Endothelial cell of umbilical vein (primary cell): ENCODE measurements around the gene STAB2. TPM values are rescaled to one million over a fixed set of nuclear protein-coding genes. Genes with fewer than 3 reads are reported as not detected.

Experiments
- BruUV-seq: library from RNA; stranded (reverse); fragments of 400-500 nt; replicated peaks from 2 replicates; lab custom pipeline; 2021; lab: Mats Ljungman, UMichigan
- CTCF ChIA-PET: fragments of 300-600, 350-600 bp; sonication (Branson Sonifier 250); formaldehyde crosslinking; loops from one replicate; lab custom pipeline; 2021; ENCODE audit warnings: antibody characterized with exemption, inconsistent platforms; lab: Charles Lee
- POLR2A ChIA-PET: fragments of 300-600, 350-600 bp; sonication (Branson Sonifier 250); formaldehyde crosslinking; loops from one replicate; lab custom pipeline; 2021; ENCODE audit warnings: antibody characterized with exemption, inconsistent platforms; lab: Charles Lee
- DNase-seq: peaks from one replicate; pipeline ENCODE4 v3.0.0-alpha.2; 2011; ENCODE audit warnings: low read depth, low spot score
- FAIRE-seq: peaks from 2 replicates; lab custom pipeline; 2011; peaks lifted over from hg19 to GRCh38; lab: Jason Lieb, UNC
- H2AFZ ChIP-seq: 2 replicates; pipeline ENCODE4 v1.6.0; 2012; ENCODE audit warnings: low read depth, low read length, control low read depth, inconsistent platforms
- H3K27ac ChIP-seq: 2 replicates; pipeline ENCODE4 v1.5.1; 2011; ENCODE audit warnings: low read depth, mild to moderate bottlenecking, control low read depth, low read length, moderate library complexity; ENCODE audit not compliant: insufficient read depth
- H3K27me3 ChIP-seq, 2 experiments: 2 replicates each; pipeline versions ENCODE4 v1.6.0 to v1.6.1; 2011; ENCODE audit warnings: low read length in 2 of 2, mixed read lengths in 1 of 2; ENCODE audit not compliant: control insufficient read depth in 2 of 2, insufficient read depth in 2 of 2
- H3K36me3 ChIP-seq, 2 experiments: 2 replicates in 1 of 2; 3 replicates in 1 of 2; pipeline ENCODE4 v1.5.1; 2011; ENCODE audit warnings: low read length in 2 of 2, mild to moderate bottlenecking in 1 of 2, moderate library complexity in 1 of 2; ENCODE audit not compliant: control insufficient read depth in 2 of 2, insufficient read depth in 2 of 2; ENCODE audit errors: extremely low read depth in 1 of 2
- H3K4me1 ChIP-seq: 3 replicates; pipeline ENCODE4 v1.5.1; 2011; ENCODE audit warnings: mild to moderate bottlenecking, low read length; ENCODE audit not compliant: control insufficient read depth, insufficient read depth; ENCODE audit errors: extremely low read depth
- H3K4me2 ChIP-seq: 2 replicates; pipeline ENCODE4 v1.6.1; 2011; ENCODE audit warnings: low read length, control low read depth, mixed read lengths; ENCODE audit not compliant: insufficient read depth
- H3K4me3 ChIP-seq, 3 experiments: fragments of 200-600 bp in 1 of 3; sonication (generic), shearing (Covaris generic) in 1 of 3; replicated peaks in 1 of 3; 2 replicates each; pipeline ENCODE4 v1.5.1; 2011 to 2016; ENCODE audit warnings: control low read depth in 3 of 3, low read length in 3 of 3, mild to moderate bottlenecking in 2 of 3, inconsistent platforms in 1 of 3, low read depth in 1 of 3, moderate library complexity in 1 of 3; ENCODE audit not compliant: insufficient read depth in 1 of 3
- H3K79me2 ChIP-seq: 2 replicates; pipeline ENCODE4 v1.6.0; 2012; ENCODE audit warnings: low read length, inconsistent platforms; ENCODE audit not compliant: control insufficient read depth, insufficient read depth
- H3K9ac ChIP-seq: replicated peaks from 2 replicates; pipeline ENCODE3; 2011; ENCODE audit warnings: low read length, control low read depth; ENCODE audit not compliant: insufficient read depth; ENCODE audit errors: extremely low read depth
- H3K9me1 ChIP-seq: replicated peaks from 3 replicates; pipeline ENCODE4 v1.6.0; 2011; ENCODE audit warnings: mild to moderate bottlenecking, low read length; ENCODE audit not compliant: control insufficient read depth, insufficient read depth; ENCODE audit errors: extremely low read depth
- H3K9me3 ChIP-seq: replicated peaks from 2 replicates; pipeline ENCODE4 v1.5.1; 2012; ENCODE audit warnings: low read length, inconsistent platforms; ENCODE audit not compliant: control insufficient read depth, insufficient read depth
- H4K20me1 ChIP-seq: replicated peaks from 2 replicates; pipeline ENCODE3; 2011; ENCODE audit warnings: mild to moderate bottlenecking, low read length; ENCODE audit not compliant: control insufficient read depth, insufficient read depth; ENCODE audit errors: extremely low read depth
- CTCF ChIP-seq, 2 donors: IDR thresholded peaks; 1 replicate in 1 of 2; 2 replicates in 1 of 2; pipeline ENCODE4 v1.5.1; 2011; ENCODE audit warnings: low read length in 2 of 2, mild to moderate bottlenecking in 2 of 2, moderate library complexity in 2 of 2, control low read depth in 1 of 2, inconsistent platforms in 1 of 2, low read depth in 1 of 2; ENCODE audit not compliant: insufficient read depth in 1 of 2; ENCODE audit errors: extremely low read depth in 1 of 2
- EZH2 ChIP-seq: IDR thresholded peaks from 2 replicates; pipeline ENCODE4 v1.6.1; 2012; ENCODE audit warnings: borderline replicate concordance, low read depth, mild to moderate bottlenecking, moderate library complexity, low read length, inconsistent platforms; ENCODE audit not compliant: severe bottlenecking
- FOS ChIP-seq: IDR thresholded peaks from 2 replicates; pipeline ENCODE4 v1.6.1; 2011; ENCODE audit warnings: mild to moderate bottlenecking, low read length, moderate library complexity, borderline replicate concordance; ENCODE audit not compliant: insufficient read depth
- GATA2 ChIP-seq: IDR thresholded peaks from 2 replicates; pipeline ENCODE4 v1.7.0; 2011; ENCODE audit warnings: low read depth, mild to moderate bottlenecking, moderate library complexity, mixed read lengths, low read length; ENCODE audit not compliant: insufficient read length, insufficient read depth
- JUN ChIP-seq: IDR thresholded peaks from 2 replicates; pipeline ENCODE4 v1.6.1; 2011; ENCODE audit warnings: borderline replicate concordance, low read depth; ENCODE audit not compliant: insufficient read length, insufficient read depth
- MAX ChIP-seq: IDR thresholded peaks from 2 replicates; pipeline ENCODE4 v1.6.1; 2011; ENCODE audit not compliant: insufficient read depth, insufficient read length
- MYC ChIP-seq: IDR thresholded peaks from one replicate; pipeline ENCODE4 v1.6.1; 2011; ENCODE audit warnings: mild to moderate bottlenecking, low read depth, low read length
- POLR2A ChIP-seq: IDR thresholded peaks from 2 replicates; pipeline ENCODE4 v1.6.1; 2012; ENCODE audit warnings: low read depth, mild to moderate bottlenecking, control low read depth, low read length
- POLR2AphosphoS5 ChIP-seq: IDR thresholded peaks from 2 replicates; pipeline ENCODE4 v1.6.1; 2012; ENCODE audit warnings: low read depth, mild to moderate bottlenecking, control low read depth, low read length, moderate library complexity; ENCODE audit not compliant: insufficient read depth
- dilution Hi-C: fragments of 300-500 bp; cut with MboI; formaldehyde crosslinking; loops from one replicate; pipeline ENCODE4 v1.15.0; 2019; ENCODE audit warnings: low sequenced_read_pairs; ENCODE audit not compliant: extremely low pct_ligation_motif_present
- intact Hi-C: fragments of 100-400 bp; cut with micrococcal nuclease; formaldehyde crosslinking; loops from one replicate; pipeline ENCODE4 v1.10.0; 2022
- polyA plus RNA-seq, 4 experiments: library from polyadenylated mRNA; depleted of rRNA in 3 of 4; stranded (reverse) in 3 of 4; unstranded in 1 of 4; fragments of >200 nt; gene quantifications; 2 replicates each; pipeline versions ENCODE4 v1.2.1 to v1.2.3, GENCODE V29; 2011 to 2012; ENCODE audit warnings: missing spikeins in 1 of 4
- total RNA-seq: library from RNA; stranded (reverse); gene quantifications from 2 replicates; pipeline ENCODE4 v1.2.3, GENCODE V29; 2021

The STAB2 gene
- total and polyA plus RNA-seq, 2 donors (not counting 3 experiments of a cell fraction or from before 2014, with no cell fraction given), result 0.01 TPM; not detected in 1

- H3K9me1 ChIP-seq, result no peaks in the 10 kb centered on the region
- DNase-seq, result no peak
- POLR2A ChIA-PET, result no interaction called here
- H4K20me1 ChIP-seq, result no peaks in the 10 kb centered on the region
- H3K79me2 ChIP-seq, result no peaks in the 10 kb centered on the region
- no peaks in the 10 kb centered on the region for H3K9me3 ChIP-seq
- no TSS peak for BruUV-seq
- H3K4me2 ChIP-seq, result no peak overlapping the region
- H3K4me3 ChIP-seq, result no peak overlapping the region
- H3K27ac ChIP-seq, result no peak overlapping the region
- FAIRE-seq, result no peak
- no peaks in the 10 kb centered on the region for H3K36me3 ChIP-seq
- TF ChIP-seq GATA2 (no peak), JUN (no peak), EZH2 (no peak), CTCF (IDR thresholded peaks at IDR 0.05; ENCODE audit: extremely low read depth in 1 of 2, insufficient read depth in 1 of 2, low read depth in 1 of 2, low read length in 2 of 2) (no peak), MAX (no peak), FOS (no peak), POLR2A (no peak), MYC (no peak), POLR2AphosphoS5 (no peak)
- no peak overlapping the region for H2AFZ ChIP-seq
- no peaks in the 10 kb centered on the region for H3K4me1 ChIP-seq
- dilution Hi-C loops (no loop called here), intact Hi-C loops (no loop called here)
- no peaks in the 10 kb centered on the region for H3K27me3 ChIP-seq
- CTCF ChIA-PET, result no interaction called here
- H3K9ac ChIP-seq, result no peak overlapping the region
These were observed 111.9 kb downstream of the STAB2 start for GRCh38 chr12:103698752-103699560.
